ENCODE measurements around the gene ZNF79.

The ZNF79 gene

GRCh38 chr9:127489471-127490115 is 65.4 kb downstream of the ZNF79 start:
- H3K27me3 Mint-ChIP-seq: no peaks in the 10 kb centered on the region
- no peaks in the 10 kb centered on the region for H3K4me1 Mint-ChIP-seq
- peak overlapping the region in 1 of 2 donors; percentile 27 for H3K27ac Mint-ChIP-seq
- ATAC-seq (no peak), DNase-seq (no peak)
- H3K9me3 Mint-ChIP-seq: no peaks in the 10 kb centered on the region
- H3K4me3 Mint-ChIP-seq: no peak overlapping the region

- DNase-seq (no peak), ATAC-seq (no peak)
- Mint-ChIP-seq H3K9me3 (no peaks in the 10 kb centered on the region), H3K27me3 (no peaks in the 10 kb centered on the region), H3K4me1 (no peaks in the 10 kb centered on the region), H3K4me3 (no peak overlapping the region), H3K27ac (peak overlapping the region in 1 of 2 donors; percentile 94)
Measured at GRCh38 chr9:127490535-127491230, 66.5 kb downstream of the ZNF79 start.

- DNase-seq (no peak), ATAC-seq (no peak)
- Mint-ChIP-seq H3K27me3 (no peaks in the 10 kb centered on the region), H3K4me3 (no peak overlapping the region), H3K27ac (no peak overlapping the region), H3K4me1 (no peaks in the 10 kb centered on the region), H3K9me3 (no peaks in the 10 kb centered on the region)
Measured at GRCh38 chr9:127491516-127491915, 67.3 kb downstream of the ZNF79 start.

GRCh38 chr9:127492616-127493015 is 68.4 kb downstream of the ZNF79 start:
- no peaks in the 10 kb centered on the region for H3K9me3 Mint-ChIP-seq
- H3K27ac Mint-ChIP-seq: no peak overlapping the region
- H3K4me3 Mint-ChIP-seq: no peak overlapping the region
- ATAC-seq: no peak
- no peaks in the 10 kb centered on the region for H3K4me1 Mint-ChIP-seq
- no peaks in the 10 kb centered on the region for H3K27me3 Mint-ChIP-seq
- DNase-seq: no peak

GRCh38 chr9:127493592-127494303 is 69.6 kb downstream of the ZNF79 start:
- H3K27ac Mint-ChIP-seq: no peak overlapping the region
- no peaks in the 10 kb centered on the region for H3K4me1 Mint-ChIP-seq
- no peaks in the 10 kb centered on the region for H3K9me3 Mint-ChIP-seq
- no peak for DNase-seq
- no peak overlapping the region for H3K4me3 Mint-ChIP-seq
- ATAC-seq: no peak
- H3K27me3 Mint-ChIP-seq: no peaks in the 10 kb centered on the region

GRCh38 chr9:127494304-127494702 is 70.1 kb downstream of the ZNF79 start:
- Mint-ChIP-seq H3K9me3 (no peaks in the 10 kb centered on the region), H3K4me1 (no peaks in the 10 kb centered on the region), H3K4me3 (no peak overlapping the region), H3K27ac (no peak overlapping the region), H3K27me3 (no peaks in the 10 kb centered on the region)
- DNase-seq (no peak), ATAC-seq (no peak)

Data from stimulated activated naive CD8-positive, alpha-beta T cell treated with anti-CD3 and anti-CD28 coated beads, Interleukin-15, amount 100 ng/mL, for 72 hours (primary cell).